ENCODE results near the gene LPO.
A peak's percentile ranks its signal among the peaks of the same experiment; 100 is the strongest.

LPO gene

DNA sequence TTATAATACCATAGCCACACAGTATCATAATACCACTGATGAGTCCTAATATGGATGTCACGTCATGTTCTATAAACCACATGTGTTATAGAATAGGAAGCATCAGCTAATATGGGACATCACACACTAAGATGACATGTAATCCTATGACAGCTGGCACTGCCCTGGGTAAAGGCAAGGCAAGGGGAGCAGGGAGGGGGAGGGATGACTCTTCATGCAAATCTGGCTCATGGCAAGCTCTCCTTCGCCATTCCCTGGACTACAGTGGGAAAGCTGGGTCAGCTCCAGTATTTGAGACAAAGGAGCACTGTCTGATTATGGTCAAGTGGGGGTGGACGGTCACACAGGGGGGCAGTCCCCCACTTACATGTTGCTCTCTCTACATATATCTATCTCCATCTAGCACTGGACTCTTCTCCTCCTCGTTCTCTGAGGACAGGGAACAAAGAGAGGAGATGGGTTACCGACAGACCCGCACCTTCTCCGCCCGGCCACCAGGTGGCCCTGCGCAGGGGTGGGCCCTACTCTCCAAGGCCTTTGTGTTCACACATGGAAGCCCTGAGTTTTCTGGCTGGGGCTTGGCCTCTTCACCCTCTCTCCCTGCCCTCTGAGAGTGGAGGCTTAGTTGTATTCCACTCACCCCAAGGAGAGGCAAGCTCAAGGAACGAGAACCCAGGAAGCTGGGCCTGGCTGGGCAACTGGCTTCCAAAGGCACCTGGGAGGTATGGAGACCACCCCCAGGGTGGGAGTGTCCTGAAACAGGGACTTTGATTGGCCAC is 65.8 kb downstream of the LPO start:
- DNase-seq (ENCODE audit: insufficient read length, low spot score) (peak; percentile 95), FAIRE-seq (no peak)
- TF ChIP-seq POLR2A (IDR thresholded peaks at IDR 0.05; ENCODE audit: low read depth, low read length): no peak

DNA sequence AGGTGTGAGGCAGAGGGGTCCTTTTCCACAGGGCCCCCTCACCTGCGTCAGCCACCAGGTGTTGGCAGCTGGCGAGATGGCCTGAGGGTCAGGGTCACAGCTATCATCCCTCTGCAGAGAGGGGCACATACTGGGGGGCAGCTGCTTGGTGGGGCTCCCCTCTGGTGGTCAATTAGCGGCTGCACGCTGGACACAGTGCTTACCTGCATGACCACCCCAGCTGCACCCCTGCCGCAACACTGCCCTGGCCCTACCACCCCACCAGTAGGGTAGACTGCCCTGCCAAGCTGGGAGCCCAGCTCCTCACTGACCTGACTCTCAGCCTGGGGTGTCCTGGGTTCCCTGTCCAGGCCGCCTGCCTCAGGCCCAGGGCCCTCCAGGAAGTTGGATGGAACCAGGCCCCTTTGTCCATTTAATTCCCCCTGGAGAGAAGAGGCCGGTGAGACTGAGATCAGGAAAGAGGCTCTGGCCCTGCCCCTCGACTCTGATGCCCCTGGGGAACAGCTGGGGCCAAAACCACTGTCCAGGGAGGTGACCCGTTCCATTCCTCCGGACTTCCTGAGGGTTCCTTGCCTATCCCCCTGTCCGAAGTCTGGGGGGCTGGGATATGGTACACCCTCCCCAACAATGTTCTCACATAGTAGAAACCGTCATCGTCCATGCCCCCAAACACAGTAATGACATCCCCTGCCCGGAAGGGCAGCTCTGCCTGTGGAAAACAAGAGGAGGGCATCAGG is 66.5 kb downstream of the LPO start:
- DNase-seq (ENCODE audit: insufficient read length, low spot score) (no peak), FAIRE-seq (no peak)
- no peak for TF ChIP-seq POLR2A (IDR thresholded peaks at IDR 0.05; ENCODE audit: low read depth, low read length)

DNA sequence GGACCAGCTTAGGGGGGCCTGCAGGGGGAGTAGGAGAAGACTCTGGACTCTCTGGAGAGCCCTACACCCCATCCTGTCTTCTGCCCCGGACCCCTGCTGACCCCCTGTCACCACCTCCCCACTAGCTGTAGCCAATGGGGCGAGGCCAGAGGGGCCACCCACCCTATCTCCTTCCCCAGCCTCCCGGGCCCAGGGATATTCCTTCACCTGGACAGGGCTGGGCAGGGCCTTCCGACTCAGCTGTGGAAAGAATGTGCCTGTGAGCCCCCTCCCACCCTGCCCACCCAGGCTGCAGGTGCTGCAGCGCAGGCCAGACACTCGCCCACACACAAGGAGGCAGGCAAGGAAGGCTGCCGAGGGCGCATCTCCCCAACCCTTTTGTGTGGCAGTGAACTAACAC is 67.2 kb downstream of the LPO start:
- TF ChIP-seq POLR2A (IDR thresholded peaks at IDR 0.05; ENCODE audit: low read depth, low read length): no peak
- FAIRE-seq: no peak

DNA sequence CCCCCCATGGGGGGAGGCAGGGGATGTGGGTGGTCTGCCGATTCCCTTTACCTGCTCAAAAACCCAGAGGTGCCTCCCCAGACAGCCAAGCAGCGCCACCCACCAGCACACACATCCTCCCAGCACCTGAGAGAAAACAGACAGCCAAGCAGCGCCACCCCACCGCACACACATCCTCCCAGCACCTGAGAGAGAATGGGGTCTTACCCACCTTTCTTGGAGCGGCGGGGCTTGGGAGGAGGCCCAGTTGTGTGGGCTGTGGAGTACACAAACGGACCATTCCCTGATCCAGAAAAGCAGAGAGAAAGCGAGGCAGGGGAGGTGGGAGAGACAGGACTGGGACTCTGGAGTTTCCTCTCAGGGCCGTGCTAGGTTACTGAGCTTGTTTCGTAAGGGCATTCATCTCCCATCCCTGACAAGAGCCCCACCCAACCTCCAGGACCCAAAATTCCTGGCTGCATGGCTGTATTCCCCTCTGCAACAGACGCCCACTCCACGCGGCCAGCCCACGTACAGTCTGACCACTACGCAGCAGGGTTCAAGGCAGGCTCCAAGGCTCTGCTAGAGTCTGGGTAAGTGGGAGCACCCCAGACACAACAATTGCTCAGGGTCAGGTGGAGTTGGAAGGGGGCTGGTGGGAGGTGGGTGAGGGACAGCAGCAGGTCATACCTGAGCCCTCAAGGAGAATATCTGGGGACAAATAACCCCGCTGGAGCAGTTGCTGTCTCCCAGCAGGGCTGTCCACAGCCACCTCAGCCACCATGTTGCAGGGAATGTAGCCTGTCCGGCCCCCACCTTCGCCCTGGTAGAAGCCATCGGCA is 68.0 kb downstream of the LPO start:
- TF ChIP-seq POLR2A (IDR thresholded peaks at IDR 0.05; ENCODE audit: low read depth, low read length): no peak
- no peak for FAIRE-seq
- DNase-seq (ENCODE audit: insufficient read length, low spot score): no peak

More for the DNA sequence above, 67.2 kb downstream of the LPO start:
- no peak for DNase-seq (ENCODE audit: insufficient read length, low spot score)

DNA sequence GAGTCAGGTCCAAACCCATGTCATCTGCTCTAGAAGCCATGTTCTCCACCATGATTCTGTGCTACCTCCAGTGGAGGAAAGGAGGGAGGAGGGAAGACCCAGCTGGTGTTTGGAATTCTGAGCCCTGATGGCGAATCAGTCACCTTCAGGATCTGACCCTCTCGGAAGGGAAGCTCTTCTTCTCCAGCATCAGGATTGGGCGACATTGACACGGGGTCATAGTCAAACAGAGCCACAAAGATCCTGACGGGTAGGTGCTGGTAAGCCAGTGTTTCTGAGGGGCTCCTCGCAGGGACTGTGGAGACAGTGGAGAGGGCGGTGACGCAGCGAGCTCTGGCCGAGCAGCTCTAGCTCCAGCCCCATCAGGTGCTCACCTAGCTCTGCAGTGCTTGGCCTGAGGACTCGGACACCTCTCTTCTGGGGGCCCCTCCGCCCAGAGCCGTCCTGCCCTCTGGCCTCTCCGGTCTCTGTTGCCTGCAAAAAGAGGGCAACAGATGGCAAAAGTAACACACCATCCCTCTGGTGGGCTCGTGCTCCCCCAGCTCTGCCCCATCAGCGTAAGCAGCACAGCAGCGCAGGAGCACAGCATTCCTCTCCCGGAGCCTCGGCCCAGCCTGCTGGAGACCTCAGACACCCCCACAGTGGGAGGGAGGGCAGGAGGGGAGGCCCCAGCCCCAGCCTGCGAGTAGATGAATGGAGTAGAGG is 69.2 kb downstream of the LPO start:
- FAIRE-seq (no peak), DNase-seq (ENCODE audit: insufficient read length, low spot score) (no peak)
- TF ChIP-seq POLR2A (IDR thresholded peaks at IDR 0.05; ENCODE audit: low read depth, low read length): no peak

DNA sequence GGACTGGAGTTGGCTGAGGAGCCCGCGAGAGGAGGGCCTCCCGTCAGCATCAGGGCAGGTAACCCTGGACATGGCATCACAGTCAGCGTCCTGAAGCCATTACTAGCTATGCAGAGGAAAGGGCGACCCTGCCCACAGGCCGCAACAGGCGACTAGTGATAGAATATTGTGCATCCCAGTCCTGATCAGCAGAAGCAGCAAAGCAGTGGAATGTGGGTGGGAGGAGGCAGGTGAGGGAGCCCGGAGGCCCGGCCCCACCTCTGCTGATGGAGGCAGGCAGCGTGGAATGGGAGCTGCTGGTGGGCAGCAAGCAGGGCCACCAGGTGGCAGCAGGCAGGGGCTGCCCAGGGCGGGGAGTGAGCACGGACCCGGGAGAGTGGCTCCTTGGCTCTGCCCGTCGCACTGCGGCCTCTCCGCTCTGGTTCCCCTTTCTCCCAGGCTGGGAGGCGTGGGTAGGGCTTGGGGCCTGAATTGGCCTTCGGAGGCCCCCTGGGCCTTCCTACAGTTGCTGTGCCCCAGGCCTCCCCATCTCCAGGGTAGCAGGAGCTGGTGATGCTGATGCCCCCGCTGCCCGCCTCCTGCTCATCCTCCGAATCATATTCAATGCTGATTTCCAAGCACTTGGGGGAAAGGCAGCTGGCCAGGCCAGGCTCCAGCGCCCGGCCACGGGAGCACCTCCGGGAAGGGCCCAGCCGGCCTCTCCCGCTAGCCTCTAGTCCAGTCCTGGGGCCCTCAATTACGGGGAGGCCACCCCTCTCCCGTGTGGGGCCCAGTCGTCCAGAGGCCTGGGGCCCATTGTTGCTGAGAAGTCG is 70.0 kb downstream of the LPO start:
- FAIRE-seq (no peak), DNase-seq (ENCODE audit: insufficient read length, low spot score) (no peak)
- no peak for TF ChIP-seq POLR2A (IDR thresholded peaks at IDR 0.05; ENCODE audit: low read depth, low read length)

DNA sequence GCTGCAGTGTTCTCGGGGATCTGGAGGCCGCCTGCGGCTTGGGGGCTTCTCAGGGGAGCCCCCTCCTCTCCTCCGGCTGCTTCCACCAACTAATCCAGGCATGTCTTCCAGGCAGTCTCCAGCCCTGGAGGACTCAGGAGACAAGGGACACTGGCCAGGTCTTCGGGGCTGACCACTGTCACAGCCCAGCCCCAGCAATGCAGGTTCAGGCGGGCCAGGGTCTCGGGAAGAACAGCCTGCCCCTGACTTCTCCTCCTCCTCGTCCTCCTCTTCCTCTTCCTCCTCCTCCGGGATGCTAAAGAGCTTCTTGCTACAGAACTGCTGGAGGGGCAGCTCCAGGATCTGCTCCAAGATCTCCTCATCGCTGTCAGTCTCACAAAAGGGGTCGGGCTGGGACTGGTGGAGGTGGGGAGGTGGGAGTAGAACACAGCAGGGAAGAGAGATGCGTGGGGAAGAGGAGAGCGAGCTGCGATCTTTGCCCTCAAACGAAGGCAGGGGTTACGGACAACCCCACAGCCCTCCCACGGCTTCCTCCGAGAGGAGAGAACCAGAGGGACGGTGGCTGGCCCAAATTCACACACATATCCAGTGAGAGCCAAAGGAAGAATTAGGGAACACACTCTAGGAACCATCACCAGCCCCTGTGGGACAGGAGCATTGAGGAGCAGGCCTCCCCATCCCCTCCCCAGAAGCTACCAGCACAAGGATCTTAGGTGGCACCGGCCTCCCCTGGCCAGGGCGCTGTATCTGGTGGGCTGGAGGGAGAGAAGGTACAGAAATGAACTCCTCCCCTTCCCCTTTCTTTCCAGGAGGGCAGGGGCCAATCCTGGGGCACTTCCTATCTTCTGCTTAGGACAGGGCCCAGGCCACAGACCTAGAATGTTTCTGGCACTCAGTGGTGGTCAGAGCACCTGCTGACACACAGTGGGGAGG is 70.9 kb downstream of the LPO start:
- no peak for FAIRE-seq
- DNase-seq (ENCODE audit: insufficient read length, low spot score): no peak
- TF ChIP-seq POLR2A (IDR thresholded peaks at IDR 0.05; ENCODE audit: low read depth, low read length): no peak

DNA sequence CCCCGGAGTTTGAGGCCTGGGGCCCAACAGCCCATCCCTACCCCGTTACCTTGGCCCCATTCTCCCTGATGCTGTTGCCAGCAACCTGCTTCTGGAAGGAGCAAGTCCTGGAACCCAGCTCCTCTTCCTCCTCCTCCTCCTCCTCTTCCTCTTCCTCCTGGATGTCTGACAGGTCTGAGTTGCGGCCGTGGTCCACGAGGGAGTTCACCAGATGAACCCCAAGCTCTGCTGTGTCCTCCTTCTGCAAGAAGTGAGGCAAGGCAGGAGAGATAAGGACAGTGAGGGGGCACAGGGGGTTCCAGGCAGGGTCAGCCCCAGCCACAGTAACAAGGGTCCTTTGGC is 71.5 kb downstream of the LPO start:
- FAIRE-seq (no peak), DNase-seq (ENCODE audit: insufficient read length, low spot score) (no peak)
- no peak for TF ChIP-seq POLR2A (IDR thresholded peaks at IDR 0.05; ENCODE audit: low read depth, low read length)

DNA sequence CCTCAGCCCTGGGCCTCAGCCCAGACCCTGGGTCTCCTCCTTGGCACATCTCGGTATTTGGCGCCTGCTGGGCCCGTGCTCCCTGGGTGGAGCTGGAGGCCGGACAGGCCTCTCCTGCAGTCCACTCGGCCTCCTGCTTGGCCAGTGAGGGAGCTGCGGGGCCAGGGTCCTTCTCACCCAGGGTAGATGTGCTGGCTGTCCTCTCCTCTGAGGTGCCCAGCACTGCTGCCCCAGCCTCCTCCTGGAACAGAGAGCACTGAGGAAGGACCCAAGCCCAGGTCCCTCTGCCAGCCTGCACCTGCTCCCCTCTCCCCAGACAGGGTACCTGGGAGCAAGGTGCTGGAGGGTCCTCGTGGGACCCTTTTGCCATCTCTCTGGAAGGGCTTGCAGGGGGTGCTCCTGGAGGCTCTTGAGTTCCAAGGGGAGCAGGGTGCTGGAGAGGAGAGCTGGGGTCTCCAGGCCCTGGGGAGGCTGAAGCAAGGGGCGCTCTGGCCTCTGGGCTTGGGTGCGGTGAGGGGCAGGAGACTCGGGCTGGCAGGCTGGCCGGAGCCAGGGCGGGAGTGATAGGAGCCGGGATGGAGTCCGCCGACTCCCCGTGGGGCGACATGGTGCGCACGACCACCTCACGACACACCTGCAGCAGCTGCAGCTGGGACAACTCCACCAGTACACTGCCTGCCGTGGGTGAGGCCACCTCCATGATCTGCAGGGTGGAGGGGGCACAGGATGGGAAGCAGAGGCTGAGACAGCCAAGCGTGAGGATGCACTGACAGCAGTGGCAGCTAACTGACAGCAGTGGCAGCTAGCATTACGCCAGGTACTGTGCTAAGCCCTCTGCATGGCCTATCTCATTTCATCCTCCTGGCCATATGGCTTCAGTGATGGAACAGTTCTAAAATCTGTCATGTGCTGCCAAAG is 72.4 kb downstream of the LPO start:
- FAIRE-seq (no peak), DNase-seq (ENCODE audit: insufficient read length, low spot score) (no peak)
- no peak for TF ChIP-seq POLR2A (IDR thresholded peaks at IDR 0.05; ENCODE audit: low read depth, low read length)

DNA sequence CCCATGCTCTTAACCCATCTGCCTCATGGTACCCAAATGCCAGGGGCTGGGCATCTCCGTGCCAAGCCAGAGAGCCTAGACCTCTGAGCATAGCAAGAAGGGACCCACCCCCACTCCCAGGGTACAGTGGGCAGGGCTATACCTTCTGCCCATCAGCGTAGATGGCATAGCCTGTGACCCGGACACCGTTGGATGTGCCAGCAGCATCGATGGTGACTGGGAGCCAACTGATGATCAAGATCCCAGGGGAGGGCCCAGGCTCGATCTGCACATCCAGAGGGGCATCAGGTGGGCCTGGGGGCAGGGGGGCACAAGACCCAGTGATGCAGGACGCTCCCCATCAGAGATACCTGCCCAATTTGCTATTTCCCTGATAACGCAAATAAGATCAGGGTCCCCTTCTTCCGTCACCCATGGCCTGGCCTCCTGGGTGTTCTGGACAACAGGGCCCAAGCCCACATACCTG is 73.1 kb downstream of the LPO start:
- TF ChIP-seq POLR2A (IDR thresholded peaks at IDR 0.05; ENCODE audit: low read depth, low read length): no peak
- no peak for FAIRE-seq

DNA sequence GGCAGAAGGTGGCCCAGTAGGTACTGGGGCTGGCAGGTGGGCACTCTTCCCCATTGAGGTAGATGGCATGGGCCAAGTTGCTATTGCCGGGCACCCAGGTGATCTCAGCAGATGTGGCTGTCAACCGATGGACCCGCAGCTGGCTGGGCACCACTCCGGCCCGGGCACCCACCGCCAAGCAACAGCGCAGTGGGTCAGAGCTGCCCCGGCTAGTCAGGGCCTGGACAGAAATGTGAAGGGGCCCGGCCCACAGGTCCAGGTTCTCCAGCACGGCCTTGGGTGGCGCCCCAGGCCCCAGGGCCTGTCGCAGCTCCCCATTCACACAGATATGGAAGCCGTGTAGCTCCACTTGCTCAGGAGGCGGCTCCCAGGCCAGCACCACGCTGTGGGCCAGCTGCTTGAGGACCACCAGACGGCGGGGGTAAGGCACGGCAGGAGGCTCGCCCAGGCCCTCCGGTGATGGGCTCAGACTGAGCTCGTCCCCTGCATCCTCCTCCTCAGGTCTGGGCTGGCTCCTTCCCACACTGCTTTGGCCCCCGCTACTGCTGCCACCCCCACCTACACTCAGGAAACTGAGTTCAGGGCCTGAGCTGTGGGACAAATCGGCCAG is 73.7 kb downstream of the LPO start:
- FAIRE-seq (no peak), DNase-seq (ENCODE audit: insufficient read length, low spot score) (no peak)
- no peak for TF ChIP-seq POLR2A (IDR thresholded peaks at IDR 0.05; ENCODE audit: low read depth, low read length)

More for the DNA sequence above, 73.1 kb downstream of the LPO start:
- no peak for DNase-seq (ENCODE audit: insufficient read length, low spot score)
